ENCODE data around the gene RNASE4.
A peak's percentile ranks its signal among the peaks of the same experiment; 100 is the strongest.

The RNASE4 gene

DNA sequence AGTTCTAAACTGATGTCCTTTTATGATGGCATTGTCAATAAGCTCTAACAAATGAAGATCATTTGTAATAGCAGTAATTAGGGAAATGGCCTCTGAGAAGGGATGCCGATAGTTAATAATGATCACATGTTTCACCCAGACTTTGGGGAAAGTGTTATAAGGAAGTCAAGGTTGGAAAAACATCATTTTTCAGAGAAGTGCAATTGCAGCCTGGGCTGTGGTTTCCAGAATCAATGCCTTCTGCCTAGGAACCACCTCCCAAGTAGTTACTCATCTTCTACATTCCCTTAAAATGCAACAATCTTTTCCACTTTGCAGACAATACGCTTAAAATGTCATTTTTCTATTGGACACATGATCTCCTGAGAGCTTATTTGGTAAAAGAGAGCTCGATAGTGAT, 62.2 kb downstream of the RNASE4 start:
- peak; percentile 9 for DNase-seq

DNA sequence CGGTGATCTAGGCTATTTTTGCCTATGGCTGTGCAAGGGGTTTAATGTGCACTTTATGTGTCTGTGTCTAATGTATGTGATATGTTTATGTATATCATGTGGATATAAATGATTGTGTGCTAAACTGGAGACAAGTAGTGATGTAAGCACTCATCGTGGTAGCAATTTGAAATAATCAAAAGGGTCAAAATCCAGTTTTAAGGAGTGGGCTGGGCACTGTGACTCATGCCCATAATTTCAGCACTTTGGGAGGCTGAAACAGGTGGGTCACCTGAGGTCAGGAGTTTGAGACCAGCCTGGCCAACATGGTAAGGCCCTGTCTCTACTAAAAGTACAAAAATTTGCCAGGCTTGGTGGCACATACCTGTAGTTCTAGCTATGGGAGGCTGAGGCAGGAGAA, 64.1 kb downstream of the RNASE4 start:
- DNase-seq, result no peak

DNA sequence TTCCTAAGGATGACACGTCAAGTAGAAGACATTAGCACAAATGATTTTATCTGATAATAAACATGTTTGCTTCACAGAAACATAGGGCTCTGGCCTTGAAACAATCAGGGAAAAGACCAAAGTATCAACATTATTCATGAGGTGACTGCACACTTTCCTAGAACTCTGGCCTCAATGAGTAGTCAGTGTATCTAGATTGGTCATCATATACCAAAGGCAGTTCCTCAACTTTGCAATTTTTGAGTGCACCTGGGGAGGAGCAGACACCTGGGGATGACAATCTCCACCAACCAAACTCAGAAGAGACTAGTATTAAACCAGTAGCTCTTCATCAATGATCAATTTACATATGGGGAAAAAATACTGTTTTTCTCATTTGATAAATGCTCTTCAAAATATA, 65.8 kb downstream of the RNASE4 start:
- DNase-seq, result no peak
